GM12878 (cell line): ENCODE measurements around the gene DMP1. TPM values are rescaled to one million over a fixed set of nuclear protein-coding genes. Genes with fewer than 3 reads are reported as not detected.

Experiments used
- ATAC-seq: fragments of 200-7000 bp; cut with Tn5 transposase; 3 replicates; pipeline ENCODE4 v1.9.1; 2020; ENCODE audit warnings: mild to moderate bottlenecking, moderate library complexity
- BruUV-seq: library from RNA; stranded (reverse); fragments of 400-500 nt; replicated peaks from 2 replicates; lab custom pipeline; 2021; lab: Mats Ljungman, UMichigan
- CTCF ChIA-PET: fragments of 300-600 bp; sonication (Branson Sonifier 250); formaldehyde crosslinking; extraction: SDS; loops from one replicate; lab custom pipeline; 2021; ENCODE audit warnings: inconsistent platforms; lab: Yijun Ruan, JAX
- POLR2A ChIA-PET: fragments of 350-600 bp; formaldehyde crosslinking; extraction: SDS; loops from one replicate; lab custom pipeline; 2021; ENCODE audit warnings: inconsistent platforms; lab: Charles Lee
- RAD21 ChIA-PET: fragments of 300-600 bp; sonication (Branson Sonifier 250); formaldehyde crosslinking; loops from one replicate; lab custom pipeline; 2023; ENCODE audit warnings: antibody characterized with exemption; ENCODE audit not compliant: unreplicated experiment; lab: Charles Lee
- SMC1A ChIA-PET: fragments of 300-600 bp; sonication (Branson Sonifier 250); formaldehyde crosslinking; loops from one replicate; lab custom pipeline; 2023; ENCODE audit not compliant: unreplicated experiment, uncharacterized antibody; lab: Charles Lee
- DNase-seq: peaks from one replicate; pipeline ENCODE4 v3.0.0-alpha.2; 2011; ENCODE audit warnings: low read depth, low spot score
- FAIRE-seq: peaks from 3 replicates; lab custom pipeline; 2011; peaks lifted over from hg19 to GRCh38; lab: Jason Lieb, UNC
- H2AFZ ChIP-seq: 2 replicates; pipeline ENCODE4 v1.6.0; 2011; ENCODE audit warnings: low read depth, low read length, control low read depth; ENCODE audit not compliant: control insufficient read depth
- H3K27ac ChIP-seq: 2 replicates; pipeline ENCODE4 v1.5.1; 2011; ENCODE audit warnings: control low read depth; ENCODE audit not compliant: control insufficient read depth, insufficient read depth
- H3K27me3 ChIP-seq, 2 experiments: replicated peaks in 1 of 2; 2 replicates each; pipeline versions ENCODE4 v1.6.0 to v1.6.1; 2011; ENCODE audit warnings: low read length in 1 of 2; ENCODE audit not compliant: control insufficient read depth in 2 of 2, insufficient read depth in 2 of 2
- H3K36me3 ChIP-seq, 2 experiments: 2 replicates each; pipeline ENCODE4 v1.5.1; 2011; ENCODE audit warnings: low read length in 1 of 2; ENCODE audit not compliant: control insufficient read depth in 2 of 2, insufficient read depth in 2 of 2
- H3K4me1 ChIP-seq: 2 replicates; pipeline ENCODE4 v1.6.1; 2011; ENCODE audit warnings: mild to moderate bottlenecking, low read length, moderate library complexity, mixed read lengths; ENCODE audit not compliant: control insufficient read depth, insufficient read depth
- H3K4me2 ChIP-seq: 2 replicates; pipeline ENCODE4 v1.6.0; 2011; ENCODE audit warnings: control low read depth; ENCODE audit not compliant: control insufficient read depth, insufficient read depth
- H3K4me3 ChIP-seq: fragments of 200-600 bp; sonication (generic); 2 replicates; pipeline ENCODE4 v1.5.1; 2016
- H3K79me2 ChIP-seq: 2 replicates; pipeline ENCODE4 v1.6.0; 2011; ENCODE audit warnings: low read length; ENCODE audit not compliant: control insufficient read depth, insufficient read depth
- H3K9ac ChIP-seq: 2 replicates; pipeline ENCODE4 v1.8.0; 2011; ENCODE audit warnings: low read length, control low read depth, mixed read lengths; ENCODE audit not compliant: control insufficient read depth, insufficient read depth
- H3K9me3 ChIP-seq: replicated peaks from 3 replicates; pipeline ENCODE4 v1.5.1; 2011; ENCODE audit warnings: mild to moderate bottlenecking, low read length; ENCODE audit not compliant: control insufficient read depth, insufficient read depth
- H4K20me1 ChIP-seq: 2 replicates; pipeline ENCODE4 v1.6.0; 2011; ENCODE audit not compliant: control insufficient read depth, insufficient read depth
- ASH2L ChIP-seq: fragments of 300-600, 200-600 bp; sonication (generic); IDR thresholded peaks from 2 replicates; pipeline ENCODE4 v1.6.1; 2017; ENCODE audit warnings: low read depth, mild to moderate bottlenecking, borderline replicate concordance
- KAT2A ChIP-seq: conservative IDR thresholded peaks from 2 replicates; pipeline ENCODE4 v1.6.1; 2011; ENCODE audit warnings: low read depth, low read length; ENCODE audit not compliant: control insufficient read depth
- MYC ChIP-seq: IDR thresholded peaks from 2 replicates; pipeline ENCODE4 v1.6.1; 2011; ENCODE audit warnings: mild to moderate bottlenecking, low read length, moderate library complexity, inconsistent platforms; ENCODE audit not compliant: insufficient read depth, insufficient replicate concordance, insufficient read length, severe bottlenecking
- NFXL1 ChIP-seq: fragments of 450-650 bp; IDR thresholded peaks from 2 replicates; pipeline ENCODE4 v1.6.1; 2017; ENCODE audit warnings: antibody characterized with exemption, mild to moderate bottlenecking, borderline replicate concordance
- RFX5 ChIP-seq: IDR thresholded peaks from 2 replicates; pipeline ENCODE4 v1.6.1; 2011; ENCODE audit warnings: low read depth, low read length, improper control_type of control experiment
- TARDBP ChIP-seq: IDR thresholded peaks from 2 replicates; pipeline ENCODE4 v1.6.1; 2016; ENCODE audit warnings: borderline replicate concordance
- WGBS: methylation state at CpG from one replicate; pipeline ENCODE4 v1.1.6; 2016; ENCODE audit warnings: low lambda C conversion rate; ENCODE audit not compliant: insufficient replicate concordance, insufficient coverage; ENCODE audit errors: missing lambda C conversion rate; 5-methylcytosine and 5-hydroxymethylcytosine counted together
- in situ Hi-C: fragments of 300-500 bp; cut with MboI; formaldehyde crosslinking; loops from 9 replicates; pipeline ENCODE4 v1.14.3; 2018; ENCODE audit warnings: mixed read lengths
- intact Hi-C: fragments of 100-400 bp; cut with micrococcal nuclease; formaldehyde crosslinking; loops from one replicate; pipeline ENCODE4 v1.14.2; 2022; ENCODE audit not compliant: unreplicated experiment
- polyA plus RNA-seq, 11 experiments: library from polyadenylated mRNA; depleted of rRNA in 4 of 11; unstranded in 6 of 11; stranded (reverse) in 5 of 11; fragments of >200 nt; fragmentation: Nextera tagmentation in 4 of 11; fragmentation: Illumina TruSeq in 1 of 11; extraction: Ambion mirVana in 4 of 11; extraction: Trizol in 1 of 11; gene quantifications; 1 replicate in 1 of 11; 2 replicates in 10 of 11; pipeline versions ENCODE4 v1.2.1 to v1.2.3, GENCODE V29; 2011 to 2016; ENCODE audit warnings: inconsistent platforms in 2 of 11, missing spikeins in 2 of 11, low read depth in 1 of 11
- total RNA-seq, 4 experiments: library from RNA; depleted of rRNA in 3 of 4; stranded (reverse); fragments of >200 nt in 3 of 4; fragmentation: Illumina TruSeq in 1 of 4; extraction: Trizol in 1 of 4; gene quantifications; 2 replicates each; pipeline versions ENCODE4 v1.2.1 to v1.2.3, GENCODE V29; 2013 to 2021
- TF ChIP-seq, protein P1 (sequence below): IDR thresholded peaks from 2 replicates; pipeline ENCODE4 v1.6.1; 2011; ENCODE audit warnings: borderline replicate concordance, low read depth, mild to moderate bottlenecking, moderate library complexity, low read length; ENCODE audit not compliant: insufficient read depth, poor library complexity, severe bottlenecking
- TF ChIP-seq, protein P2 (sequence below): fragments of 450-650 bp; formaldehyde crosslinking; IDR thresholded peaks from 2 replicates; pipeline ENCODE4 v1.4.0; 2020; ENCODE audit warnings: mild to moderate bottlenecking, moderate library complexity
- TF ChIP-seq, protein P3 (sequence below): IDR thresholded peaks from 2 replicates; pipeline ENCODE4 v1.6.1; 2012; ENCODE audit warnings: mild to moderate bottlenecking, low read depth, low read length

Gene DMP1
- total and polyA plus RNA-seq, 10 of the 15 experiments (the other 5 are each of a cell fraction or from before 2014, with no cell fraction given), result not detected

DNA sequence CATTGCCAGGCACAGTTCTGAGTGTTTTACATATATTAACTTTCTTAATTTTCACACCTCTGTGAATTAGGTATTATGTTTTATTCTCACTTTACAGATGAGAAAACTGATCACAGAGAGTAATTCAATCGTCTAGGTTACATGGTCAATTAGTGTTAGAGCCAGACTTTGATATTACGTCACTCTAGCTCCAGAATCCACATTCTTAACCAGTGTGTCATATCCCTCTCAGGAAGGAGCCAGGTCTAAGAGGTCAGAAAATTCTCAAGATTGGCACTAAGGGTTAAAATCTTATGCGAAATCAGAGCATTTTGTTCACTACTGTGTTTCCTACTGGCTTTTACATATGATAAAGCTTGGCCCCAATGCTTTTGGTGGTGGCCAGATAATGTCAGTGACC is 7.4 kb downstream of the DMP1 start:
- no peaks in the 10 kb centered on the region; a peak in 1 of 4 replicates for H3K27me3 ChIP-seq
- BruUV-seq, result no TSS peak
- FAIRE-seq (no peak), DNase-seq (no peak), ATAC-seq (no peak)
- H3K27ac ChIP-seq, result no peak overlapping the region
- H2AFZ ChIP-seq, result no peak overlapping the region
- 21% methylated on average over 3 of the region's 3 CpGs for WGBS
- H3K36me3 ChIP-seq, result no peaks in the 10 kb centered on the region
- ChIA-PET POLR2A (no interaction called here), CTCF (no interaction called here), RAD21 (no interaction called here), SMC1A (interaction anchor here (1.1 kb wide), 1 partner anchor 20 kb away, joined by 4 read pairs; no protein-coding TSS in a partner anchor)
- no peaks in the 10 kb centered on the region for H3K9me3 ChIP-seq
- no peak overlapping the region for H3K9ac ChIP-seq
- TF ChIP-seq RFX5 (no peak), ASH2L (no peak), KAT2A (no peak), NFXL1 (no peak), TARDBP (no peak), MYC (no peak)
- TF ChIP-seq, protein P1, sequence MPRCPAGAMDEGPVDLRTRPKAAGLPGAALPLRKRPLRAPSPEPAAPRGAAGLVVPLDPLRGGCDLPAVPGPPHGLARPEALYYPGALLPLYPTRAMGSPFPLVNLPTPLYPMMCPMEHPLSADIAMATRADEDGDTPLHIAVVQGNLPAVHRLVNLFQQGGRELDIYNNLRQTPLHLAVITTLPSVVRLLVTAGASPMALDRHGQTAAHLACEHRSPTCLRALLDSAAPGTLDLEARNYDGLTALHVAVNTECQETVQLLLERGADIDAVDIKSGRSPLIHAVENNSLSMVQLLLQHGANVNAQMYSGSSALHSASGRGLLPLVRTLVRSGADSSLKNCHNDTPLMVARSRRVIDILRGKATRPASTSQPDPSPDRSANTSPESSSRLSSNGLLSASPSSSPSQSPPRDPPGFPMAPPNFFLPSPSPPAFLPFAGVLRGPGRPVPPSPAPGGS, result no peak
- TF ChIP-seq, protein P2, sequence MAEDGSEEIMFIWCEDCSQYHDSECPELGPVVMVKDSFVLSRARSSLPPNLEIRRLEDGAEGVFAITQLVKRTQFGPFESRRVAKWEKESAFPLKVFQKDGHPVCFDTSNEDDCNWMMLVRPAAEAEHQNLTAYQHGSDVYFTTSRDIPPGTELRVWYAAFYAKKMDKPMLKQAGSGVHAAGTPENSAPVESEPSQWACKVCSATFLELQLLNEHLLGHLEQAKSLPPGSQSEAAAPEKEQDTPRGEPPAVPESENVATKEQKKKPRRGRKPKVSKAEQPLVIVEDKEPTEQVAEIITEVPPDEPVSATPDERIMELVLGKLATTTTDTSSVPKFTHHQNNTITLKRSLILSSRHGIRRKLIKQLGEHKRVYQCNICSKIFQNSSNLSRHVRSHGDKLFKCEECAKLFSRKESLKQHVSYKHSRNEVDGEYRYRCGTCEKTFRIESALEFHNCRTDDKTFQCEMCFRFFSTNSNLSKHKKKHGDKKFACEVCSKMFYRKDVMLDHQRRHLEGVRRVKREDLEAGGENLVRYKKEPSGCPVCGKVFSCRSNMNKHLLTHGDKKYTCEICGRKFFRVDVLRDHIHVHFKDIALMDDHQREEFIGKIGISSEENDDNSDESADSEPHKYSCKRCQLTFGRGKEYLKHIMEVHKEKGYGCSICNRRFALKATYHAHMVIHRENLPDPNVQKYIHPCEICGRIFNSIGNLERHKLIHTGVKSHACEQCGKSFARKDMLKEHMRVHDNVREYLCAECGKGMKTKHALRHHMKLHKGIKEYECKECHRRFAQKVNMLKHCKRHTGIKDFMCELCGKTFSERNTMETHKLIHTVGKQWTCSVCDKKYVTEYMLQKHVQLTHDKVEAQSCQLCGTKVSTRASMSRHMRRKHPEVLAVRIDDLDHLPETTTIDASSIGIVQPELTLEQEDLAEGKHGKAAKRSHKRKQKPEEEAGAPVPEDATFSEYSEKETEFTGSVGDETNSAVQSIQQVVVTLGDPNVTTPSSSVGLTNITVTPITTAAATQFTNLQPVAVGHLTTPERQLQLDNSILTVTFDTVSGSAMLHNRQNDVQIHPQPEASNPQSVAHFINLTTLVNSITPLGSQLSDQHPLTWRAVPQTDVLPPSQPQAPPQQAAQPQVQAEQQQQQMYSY (CRISPR knock-in tag), result no peak
- TF ChIP-seq, protein P3, sequence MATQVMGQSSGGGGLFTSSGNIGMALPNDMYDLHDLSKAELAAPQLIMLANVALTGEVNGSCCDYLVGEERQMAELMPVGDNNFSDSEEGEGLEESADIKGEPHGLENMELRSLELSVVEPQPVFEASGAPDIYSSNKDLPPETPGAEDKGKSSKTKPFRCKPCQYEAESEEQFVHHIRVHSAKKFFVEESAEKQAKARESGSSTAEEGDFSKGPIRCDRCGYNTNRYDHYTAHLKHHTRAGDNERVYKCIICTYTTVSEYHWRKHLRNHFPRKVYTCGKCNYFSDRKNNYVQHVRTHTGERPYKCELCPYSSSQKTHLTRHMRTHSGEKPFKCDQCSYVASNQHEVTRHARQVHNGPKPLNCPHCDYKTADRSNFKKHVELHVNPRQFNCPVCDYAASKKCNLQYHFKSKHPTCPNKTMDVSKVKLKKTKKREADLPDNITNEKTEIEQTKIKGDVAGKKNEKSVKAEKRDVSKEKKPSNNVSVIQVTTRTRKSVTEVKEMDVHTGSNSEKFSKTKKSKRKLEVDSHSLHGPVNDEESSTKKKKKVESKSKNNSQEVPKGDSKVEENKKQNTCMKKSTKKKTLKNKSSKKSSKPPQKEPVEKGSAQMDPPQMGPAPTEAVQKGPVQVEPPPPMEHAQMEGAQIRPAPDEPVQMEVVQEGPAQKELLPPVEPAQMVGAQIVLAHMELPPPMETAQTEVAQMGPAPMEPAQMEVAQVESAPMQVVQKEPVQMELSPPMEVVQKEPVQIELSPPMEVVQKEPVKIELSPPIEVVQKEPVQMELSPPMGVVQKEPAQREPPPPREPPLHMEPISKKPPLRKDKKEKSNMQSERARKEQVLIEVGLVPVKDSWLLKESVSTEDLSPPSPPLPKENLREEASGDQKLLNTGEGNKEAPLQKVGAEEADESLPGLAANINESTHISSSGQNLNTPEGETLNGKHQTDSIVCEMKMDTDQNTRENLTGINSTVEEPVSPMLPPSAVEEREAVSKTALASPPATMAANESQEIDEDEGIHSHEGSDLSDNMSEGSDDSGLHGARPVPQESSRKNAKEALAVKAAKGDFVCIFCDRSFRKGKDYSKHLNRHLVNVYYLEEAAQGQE, result no peak
- no peaks in the 10 kb centered on the region for H4K20me1 ChIP-seq
- H3K4me1 ChIP-seq, result no peaks in the 10 kb centered on the region
- in situ Hi-C loops (no loop called here), intact Hi-C loops (no loop called here)
- no peak overlapping the region for H3K4me2 ChIP-seq
- no peaks in the 10 kb centered on the region for H3K79me2 ChIP-seq
- H3K4me3 ChIP-seq, result no peak overlapping the region
